Endothelial cell of umbilical vein (primary cell): ENCODE results near the gene SLC1A7. TPM values are rescaled to one million over a fixed set of nuclear protein-coding genes. Genes with fewer than 3 reads are reported as not detected.

Experiments
- BruUV-seq: library from RNA; stranded (reverse); fragments of 400-500 nt; replicated peaks from 2 replicates; lab custom pipeline; 2021; lab: Mats Ljungman, UMichigan
- CTCF ChIA-PET: fragments of 300-600, 350-600 bp; sonication (Branson Sonifier 250); formaldehyde crosslinking; loops from one replicate; lab custom pipeline; 2021; ENCODE audit warnings: antibody characterized with exemption, inconsistent platforms; lab: Charles Lee
- POLR2A ChIA-PET: fragments of 300-600, 350-600 bp; sonication (Branson Sonifier 250); formaldehyde crosslinking; loops from one replicate; lab custom pipeline; 2021; ENCODE audit warnings: antibody characterized with exemption, inconsistent platforms; lab: Charles Lee
- DNase-seq: peaks from one replicate; pipeline ENCODE4 v3.0.0-alpha.2; 2011; ENCODE audit warnings: low read depth, low spot score
- FAIRE-seq: peaks from 2 replicates; lab custom pipeline; 2011; peaks lifted over from hg19 to GRCh38; lab: Jason Lieb, UNC
- H2AFZ ChIP-seq: 2 replicates; pipeline ENCODE4 v1.6.0; 2012; ENCODE audit warnings: low read depth, low read length, control low read depth, inconsistent platforms
- H3K27ac ChIP-seq: 2 replicates; pipeline ENCODE4 v1.5.1; 2011; ENCODE audit warnings: low read depth, mild to moderate bottlenecking, control low read depth, low read length, moderate library complexity; ENCODE audit not compliant: insufficient read depth
- H3K27me3 ChIP-seq, 2 experiments: 2 replicates each; pipeline versions ENCODE4 v1.6.0 to v1.6.1; 2011; ENCODE audit warnings: low read length in 2 of 2, mixed read lengths in 1 of 2; ENCODE audit not compliant: control insufficient read depth in 2 of 2, insufficient read depth in 2 of 2
- H3K36me3 ChIP-seq, 2 experiments: 2 replicates in 1 of 2; 3 replicates in 1 of 2; pipeline ENCODE4 v1.5.1; 2011; ENCODE audit warnings: low read length in 2 of 2, mild to moderate bottlenecking in 1 of 2, moderate library complexity in 1 of 2; ENCODE audit not compliant: control insufficient read depth in 2 of 2, insufficient read depth in 2 of 2; ENCODE audit errors: extremely low read depth in 1 of 2
- H3K4me1 ChIP-seq: 3 replicates; pipeline ENCODE4 v1.5.1; 2011; ENCODE audit warnings: mild to moderate bottlenecking, low read length; ENCODE audit not compliant: control insufficient read depth, insufficient read depth; ENCODE audit errors: extremely low read depth
- H3K4me2 ChIP-seq: 2 replicates; pipeline ENCODE4 v1.6.1; 2011; ENCODE audit warnings: low read length, control low read depth, mixed read lengths; ENCODE audit not compliant: insufficient read depth
- H3K4me3 ChIP-seq, 3 experiments: fragments of 200-600 bp in 1 of 3; sonication (generic), shearing (Covaris generic) in 1 of 3; replicated peaks in 1 of 3; 2 replicates each; pipeline ENCODE4 v1.5.1; 2011 to 2016; ENCODE audit warnings: control low read depth in 3 of 3, low read length in 3 of 3, mild to moderate bottlenecking in 2 of 3, inconsistent platforms in 1 of 3, low read depth in 1 of 3, moderate library complexity in 1 of 3; ENCODE audit not compliant: insufficient read depth in 1 of 3
- H3K79me2 ChIP-seq: 2 replicates; pipeline ENCODE4 v1.6.0; 2012; ENCODE audit warnings: low read length, inconsistent platforms; ENCODE audit not compliant: control insufficient read depth, insufficient read depth
- H3K9ac ChIP-seq: replicated peaks from 2 replicates; pipeline ENCODE3; 2011; ENCODE audit warnings: low read length, control low read depth; ENCODE audit not compliant: insufficient read depth; ENCODE audit errors: extremely low read depth
- H3K9me1 ChIP-seq: replicated peaks from 3 replicates; pipeline ENCODE4 v1.6.0; 2011; ENCODE audit warnings: mild to moderate bottlenecking, low read length; ENCODE audit not compliant: control insufficient read depth, insufficient read depth; ENCODE audit errors: extremely low read depth
- H3K9me3 ChIP-seq: replicated peaks from 2 replicates; pipeline ENCODE4 v1.5.1; 2012; ENCODE audit warnings: low read length, inconsistent platforms; ENCODE audit not compliant: control insufficient read depth, insufficient read depth
- H4K20me1 ChIP-seq: replicated peaks from 2 replicates; pipeline ENCODE3; 2011; ENCODE audit warnings: mild to moderate bottlenecking, low read length; ENCODE audit not compliant: control insufficient read depth, insufficient read depth; ENCODE audit errors: extremely low read depth
- EZH2 ChIP-seq: IDR thresholded peaks from 2 replicates; pipeline ENCODE4 v1.6.1; 2012; ENCODE audit warnings: borderline replicate concordance, low read depth, mild to moderate bottlenecking, moderate library complexity, low read length, inconsistent platforms; ENCODE audit not compliant: severe bottlenecking
- FOS ChIP-seq: IDR thresholded peaks from 2 replicates; pipeline ENCODE4 v1.6.1; 2011; ENCODE audit warnings: mild to moderate bottlenecking, low read length, moderate library complexity, borderline replicate concordance; ENCODE audit not compliant: insufficient read depth
- GATA2 ChIP-seq: IDR thresholded peaks from 2 replicates; pipeline ENCODE4 v1.7.0; 2011; ENCODE audit warnings: low read depth, mild to moderate bottlenecking, moderate library complexity, mixed read lengths, low read length; ENCODE audit not compliant: insufficient read length, insufficient read depth
- MAX ChIP-seq: IDR thresholded peaks from 2 replicates; pipeline ENCODE4 v1.6.1; 2011; ENCODE audit not compliant: insufficient read depth, insufficient read length
- POLR2A ChIP-seq: IDR thresholded peaks from 2 replicates; pipeline ENCODE4 v1.6.1; 2012; ENCODE audit warnings: low read depth, mild to moderate bottlenecking, control low read depth, low read length
- dilution Hi-C: fragments of 300-500 bp; cut with MboI; formaldehyde crosslinking; loops from one replicate; pipeline ENCODE4 v1.15.0; 2019; ENCODE audit warnings: low sequenced_read_pairs; ENCODE audit not compliant: extremely low pct_ligation_motif_present
- intact Hi-C: fragments of 100-400 bp; cut with micrococcal nuclease; formaldehyde crosslinking; loops from one replicate; pipeline ENCODE4 v1.10.0; 2022
- polyA plus RNA-seq, 4 experiments: library from polyadenylated mRNA; depleted of rRNA in 3 of 4; stranded (reverse) in 3 of 4; unstranded in 1 of 4; fragments of >200 nt; gene quantifications; 2 replicates each; pipeline versions ENCODE4 v1.2.1 to v1.2.3, GENCODE V29; 2011 to 2012; ENCODE audit warnings: missing spikeins in 1 of 4
- total RNA-seq: library from RNA; stranded (reverse); gene quantifications from 2 replicates; pipeline ENCODE4 v1.2.3, GENCODE V29; 2021

Gene SLC1A7
- total and polyA plus RNA-seq, 2 donors (not counting 3 experiments of a cell fraction or from before 2014, with no cell fraction given): not detected

- Histone ChIP-seq H3K9me1 (no peaks in the 10 kb centered on the region), H3K36me3 (no peaks in the 10 kb centered on the region), H3K79me2 (no peaks in the 10 kb centered on the region), H3K9ac (no peak overlapping the region), H2AFZ (no peak overlapping the region), H3K4me3 (no peak overlapping the region), H3K4me2 (no peak overlapping the region), H4K20me1 (no peaks in the 10 kb centered on the region), H3K9me3 (no peaks in the 10 kb centered on the region), H3K4me1 (peaks cover 8% of the 10 kb centered on the region), H3K27me3 (peaks cover 6 to 31% of the 10 kb centered on the region in 2 experiments), H3K27ac (no peak overlapping the region)
- CTCF ChIA-PET: interaction anchor here (0.8 to 1.4 kb wide), 4 partner anchors 11 to 142 kb away, joined by 3 to 4 read pairs (median 3); partner anchors contain the start of gene ECHDC2
- no peak for DNase-seq
- no peak for FAIRE-seq
- no TSS peak for BruUV-seq
- POLR2A ChIA-PET: no interaction called here
- dilution Hi-C loops: no loop called here
- TF ChIP-seq POLR2A (no peak), FOS (no peak), MAX (no peak), EZH2 (no peak), GATA2 (no peak)
- intact Hi-C loops: no loop called here
These were observed 78.5 kb downstream of the SLC1A7 start for GRCh38 chr1:53063744-53064515.
